H1 (cell line): ENCODE measurements around the gene ACACB. TPM values are rescaled to one million over a fixed set of nuclear protein-coding genes. Genes with fewer than 3 reads are reported as not detected.

Experiments
- CTCF ChIA-PET: fragments of 300-600 bp; sonication (Branson Sonifier 250); formaldehyde crosslinking; loops from one replicate; lab custom pipeline; 2021; ENCODE audit not compliant: partially characterized antibody; lab: Charles Lee
- POLR2A ChIA-PET: fragments of 300-600 bp; sonication (Branson Sonifier 250); formaldehyde crosslinking; loops from one replicate; lab custom pipeline; 2021; ENCODE audit warnings: inconsistent platforms; ENCODE audit not compliant: partially characterized antibody; lab: Charles Lee
- DNase-seq, 2 experiments: peaks; one replicate each; pipeline versions ENCODE4 v3.0.0 to v3.0.0-alpha.2; 2010 to 2022; ENCODE audit warnings: low spot score in 2 of 2, low read depth in 1 of 2, mixed read lengths in 1 of 2
- FAIRE-seq: peaks from 2 replicates; lab custom pipeline; 2011; peaks lifted over from hg19 to GRCh38; lab: Jason Lieb, UNC
- H2AFZ ChIP-seq: 2 replicates; pipeline ENCODE4 v1.8.1; 2012; ENCODE audit warnings: low read length, inconsistent platforms
- H2AK5ac ChIP-seq: 2 replicates; pipeline ENCODE4 v1.6.1; 2013; ENCODE audit warnings: low read depth, low read length
- H2BK120ac ChIP-seq: replicated peaks from 2 replicates; pipeline ENCODE3; 2013; ENCODE audit warnings: low read depth, low read length, inconsistent platforms
- H2BK12ac ChIP-seq: 2 replicates; pipeline ENCODE4 v1.6.1; 2013; ENCODE audit warnings: low read depth, low read length
- H2BK15ac ChIP-seq: 2 replicates; pipeline ENCODE4 v1.6.1; 2013; ENCODE audit warnings: low read length
- H2BK20ac ChIP-seq: 2 replicates; pipeline ENCODE4 v1.6.1; 2013; ENCODE audit warnings: low read length
- H2BK5ac ChIP-seq: 2 replicates; pipeline ENCODE4 v1.6.1; 2013; ENCODE audit warnings: low read depth, low read length
- H3K14ac ChIP-seq: 2 replicates; pipeline ENCODE4 v1.6.1; 2013; ENCODE audit warnings: inconsistent platforms; ENCODE audit not compliant: insufficient read length
- H3K18ac ChIP-seq: 2 replicates; pipeline ENCODE4 v1.6.1; 2013; ENCODE audit warnings: low read length; ENCODE audit errors: extremely low read depth
- H3K23ac ChIP-seq: 2 replicates; pipeline ENCODE4 v1.6.1; 2013; ENCODE audit warnings: inconsistent platforms; ENCODE audit not compliant: insufficient read length
- H3K23me2 ChIP-seq: 2 replicates; pipeline ENCODE4 v1.6.1; 2013; ENCODE audit warnings: low read depth, low read length
- H3K27ac ChIP-seq: 2 replicates; pipeline ENCODE4 v1.6.1; 2011; ENCODE audit warnings: low read depth, low read length, inconsistent platforms
- H3K27me3 ChIP-seq, 4 experiments: replicated peaks in 1 of 4; 1 replicate in 1 of 4; 2 replicates in 3 of 4; pipeline versions ENCODE4 v1.6.1 to v1.8.1; 2011 to 2013; ENCODE audit warnings: low read length in 3 of 4, mild to moderate bottlenecking in 3 of 4, inconsistent platforms in 2 of 4, mixed read lengths in 2 of 4, moderate library complexity in 1 of 4; ENCODE audit not compliant: control insufficient read depth in 3 of 4, insufficient read depth in 3 of 4; ENCODE audit errors: extremely low read depth in 1 of 4
- H3K36me3 ChIP-seq, 4 experiments: 2 replicates each; pipeline versions ENCODE4 v1.6.1 to v1.8.1; 2011 to 2013; ENCODE audit warnings: mild to moderate bottlenecking in 4 of 4, low read length in 3 of 4, moderate library complexity in 2 of 4, control low read depth in 1 of 4, inconsistent platforms in 1 of 4; ENCODE audit not compliant: insufficient read depth in 4 of 4, control insufficient read depth in 2 of 4
- H3K4ac ChIP-seq: replicated peaks from 2 replicates; pipeline ENCODE3; 2013; ENCODE audit warnings: low read length, low read depth, mixed read lengths, inconsistent platforms; ENCODE audit not compliant: insufficient read length
- H3K4me1 ChIP-seq, 4 experiments: replicated peaks in 1 of 4; 1 replicate in 1 of 4; 2 replicates in 3 of 4; pipeline versions ENCODE4 v1.6.1 to v1.8.1; 2011 to 2013; ENCODE audit warnings: low read length in 3 of 4, inconsistent platforms in 2 of 4, mixed read lengths in 1 of 4; ENCODE audit not compliant: insufficient read depth in 4 of 4, control insufficient read depth in 3 of 4
- H3K4me2 ChIP-seq, 2 experiments: 2 replicates each; pipeline versions ENCODE4 v1.6.1 to v1.8.1; 2011 to 2013; ENCODE audit warnings: low read depth in 2 of 2, low read length in 2 of 2, control low read depth in 1 of 2, inconsistent platforms in 1 of 2, mild to moderate bottlenecking in 1 of 2; ENCODE audit not compliant: insufficient read depth in 1 of 2
- H3K4me3 ChIP-seq, 4 experiments: fragments of 200-600, 300-600 bp in 1 of 4; sonication (generic), shearing (Covaris generic), sonication (Bioruptor Twin) in 1 of 4; 2 replicates each; pipeline versions ENCODE4 v1.5.1 to v1.8.1; 2011 to 2016; ENCODE audit warnings: low read length in 4 of 4, low read depth in 3 of 4, control low read depth in 2 of 4, inconsistent platforms in 2 of 4, mild to moderate bottlenecking in 2 of 4, mixed read lengths in 1 of 4, moderate library complexity in 1 of 4; ENCODE audit not compliant: insufficient read depth in 2 of 4; ENCODE audit errors: extremely low read depth in 1 of 4
- H3K56ac ChIP-seq: replicated peaks from 2 replicates; pipeline ENCODE3; 2013; ENCODE audit warnings: low read depth, mild to moderate bottlenecking, mixed read lengths, low read length, inconsistent platforms; ENCODE audit not compliant: insufficient read length
- H3K79me1 ChIP-seq: 2 replicates; pipeline ENCODE4 v1.6.1; 2013; ENCODE audit warnings: low read depth, low read length, control low read depth
- H3K79me2 ChIP-seq, 2 experiments: 2 replicates each; pipeline versions ENCODE4 v1.6.1 to v1.8.1; 2012 to 2013; ENCODE audit warnings: low read length in 2 of 2, mild to moderate bottlenecking in 2 of 2, inconsistent platforms in 1 of 2; ENCODE audit not compliant: insufficient read depth in 2 of 2, control insufficient read depth in 1 of 2
- H3K9ac ChIP-seq, 4 experiments: replicated peaks in 1 of 4; 1 replicate in 1 of 4; 2 replicates in 3 of 4; pipeline versions ENCODE4 v1.6.1 to v1.8.1; 2011 to 2013; ENCODE audit warnings: low read depth in 3 of 4, low read length in 3 of 4, control low read depth in 2 of 4, mild to moderate bottlenecking in 2 of 4, moderate library complexity in 2 of 4, inconsistent platforms in 1 of 4; ENCODE audit errors: extremely low read depth in 1 of 4
- H3K9me3 ChIP-seq, 2 experiments: 2 replicates each; pipeline versions ENCODE4 v1.6.1 to v1.8.1; 2012 to 2013; ENCODE audit warnings: mild to moderate bottlenecking in 2 of 2, moderate library complexity in 2 of 2, control low read depth in 1 of 2, inconsistent platforms in 1 of 2, low read depth in 1 of 2, low read length in 1 of 2, mixed read lengths in 1 of 2; ENCODE audit not compliant: insufficient read depth in 2 of 2
- H4K20me1 ChIP-seq, 2 experiments: replicated peaks in 1 of 2; 2 replicates each; pipeline versions ENCODE3 to v1.8.1; 2011 to 2013; ENCODE audit warnings: inconsistent platforms in 2 of 2, low read length in 2 of 2, mild to moderate bottlenecking in 1 of 2; ENCODE audit not compliant: insufficient read depth in 2 of 2, control insufficient read depth in 1 of 2
- H4K5ac ChIP-seq: 2 replicates; pipeline ENCODE4 v1.6.1; 2013; ENCODE audit warnings: low read length, low read depth, mixed read lengths, inconsistent platforms; ENCODE audit not compliant: insufficient read length
- H4K8ac ChIP-seq: 2 replicates; pipeline ENCODE4 v1.8.0; 2013; ENCODE audit warnings: mild to moderate bottlenecking, moderate library complexity, low read length, inconsistent platforms; ENCODE audit not compliant: insufficient read depth; ENCODE audit errors: extremely low read depth
- H4K91ac ChIP-seq: replicated peaks from 2 replicates; pipeline ENCODE3; 2013; ENCODE audit warnings: low read length, mixed read lengths, inconsistent platforms; ENCODE audit not compliant: insufficient read length
- CHD2 ChIP-seq: IDR thresholded peaks from 2 replicates; pipeline ENCODE4 v1.6.1; 2012; ENCODE audit warnings: low read length, improper control_type of control experiment
- GTF2F1 ChIP-seq: IDR thresholded peaks from 2 replicates; pipeline ENCODE4 v1.6.1; 2012; ENCODE audit warnings: low read depth, low read length, improper control_type of control experiment, borderline replicate concordance
- KDM1A ChIP-seq: fragments of 200-600, 300-600 bp; sonication (generic); IDR thresholded peaks from 2 replicates; pipeline ENCODE4 v1.7.1; 2016; ENCODE audit warnings: mild to moderate bottlenecking, low read length, borderline replicate concordance
- KDM5A ChIP-seq: fragments of 200-600 bp; IDR thresholded peaks from 2 replicates; pipeline ENCODE4 v1.7.1; 2012; ENCODE audit warnings: mild to moderate bottlenecking, low read length, inconsistent platforms, mixed read lengths
- MAFK ChIP-seq: IDR thresholded peaks from 2 replicates; pipeline ENCODE4 v1.6.1; 2012; ENCODE audit warnings: low read depth, mild to moderate bottlenecking, improper control_type of control experiment, low read length
- RBBP5 ChIP-seq: IDR thresholded peaks from 2 replicates; pipeline ENCODE4 v1.7.1; 2012; ENCODE audit warnings: low read depth, mild to moderate bottlenecking, inconsistent platforms, low read length, moderate library complexity, borderline replicate concordance
- SP1 ChIP-seq: IDR thresholded peaks from 2 replicates; pipeline ENCODE4 v1.6.1; 2011; ENCODE audit warnings: low read depth, low read length
- ZNF274 ChIP-seq: IDR thresholded peaks from 2 replicates; pipeline ENCODE4 v1.7.0; 2012; ENCODE audit warnings: low read length, borderline replicate concordance; ENCODE audit errors: extremely low read depth
- WGBS, 2 experiments: shearing (Covaris generic) in 1 of 2; methylation state at CpG; one replicate each; pipeline versions ENCODE4 v1.1.6 to v1.1.7; 2013 to 2015; ENCODE audit warnings: low lambda C conversion rate in 2 of 2, mixed read lengths in 2 of 2, inconsistent platforms in 1 of 2, low coverage in 1 of 2, missing lambda C conversion rate in 1 of 2; ENCODE audit not compliant: insufficient replicate concordance in 2 of 2, insufficient coverage in 1 of 2, insufficient read length in 1 of 2; ENCODE audit errors: extremely low coverage in 1 of 2, missing lambda C conversion rate in 1 of 2; 5-methylcytosine and 5-hydroxymethylcytosine counted together
- polyA plus RNA-seq, 7 experiments: library from polyadenylated mRNA; depleted of rRNA in 3 of 7; stranded (reverse) in 5 of 7; unstranded in 2 of 7; fragments of >200 nt in 5 of 7; fragments of 200-250 nt in 2 of 7; gene quantifications; 1 replicate in 5 of 7; 2 replicates in 1 of 7; 4 replicates in 1 of 7; pipeline versions ENCODE4 v1.2.1 to v1.2.3, GENCODE V29; 2011 to 2013; ENCODE audit warnings: missing spikeins in 2 of 7, mixed read lengths in 2 of 7
- total RNA-seq: library from RNA; stranded (reverse); fragmentation: NEBNext Ultra II Directional; extraction: Animal tissue kit (Norgen Biotek cat#: 25700); gene quantifications from 2 replicates; pipeline ENCODE4 v1.2.1, GENCODE V29; 2021

ACACB gene
- total and polyA plus RNA-seq, 2 of the 8 experiments (the other 6 are each of a cell fraction or from before 2014, with no cell fraction given): 5.8 to 15.3 TPM

- Histone ChIP-seq H3K4me3 (no peak overlapping the region), H2BK5ac (no peak overlapping the region), H3K9me3 (no peaks in the 10 kb centered on the region), H2BK12ac (no peak overlapping the region), H2BK20ac (no peak overlapping the region), H3K23me2 (no peaks in the 10 kb centered on the region; the same call in 1 of the 2 replicates), H4K8ac (no peak overlapping the region), H2BK15ac (no peak overlapping the region), H3K79me1 (no peaks in the 10 kb centered on the region), H3K4me1 (no peaks in the 10 kb centered on the region), H2AK5ac (no peak overlapping the region), H3K23ac (no peak overlapping the region), H3K27ac (no peak overlapping the region), H3K4ac (no peak overlapping the region), H3K36me3 (no peaks in the 10 kb centered on the region; a peak in 2 of 8 replicates), H4K20me1 (peaks cover 0 to 3% of the 10 kb centered on the region in 2 experiments), H4K91ac (no peak overlapping the region), H2BK120ac (no peak overlapping the region), H3K27me3 (no peaks in the 10 kb centered on the region), H2AFZ (no peak overlapping the region), H3K56ac (no peak overlapping the region), H3K14ac (no peak overlapping the region), H3K79me2 (no peaks in the 10 kb centered on the region), H4K5ac (no peak overlapping the region), H3K9ac (no peak overlapping the region), H3K18ac (no peak overlapping the region), H3K4me2 (no peak overlapping the region)
- DNase-seq (no peak), FAIRE-seq (no peak)
- TF ChIP-seq KDM5A (no peak), KDM1A (no peak), RBBP5 (no peak), GTF2F1 (no peak), SP1 (no peak), MAFK (no peak), ZNF274 (no peak), CHD2 (no peak)
- POLR2A ChIA-PET: no interaction called here
- WGBS, 2 experiments: 69% methylated on average over 3 of the region's 4 CpGs; no CpG with 5 or more reads in 1 of the 2 experiments
- CTCF ChIA-PET: interaction anchor here (1.8 kb wide), 1 partner anchor 13 kb away, joined by 4 read pairs; no protein-coding TSS in a partner anchor
These were observed 71.8 kb downstream of the ACACB start for GRCh38 chr12:109188108-109188712.
